HepG2 (cell line): ENCODE results near the gene DENND5A. TPM values are rescaled to one million over a fixed set of nuclear protein-coding genes. Genes with fewer than 3 reads are reported as not detected.

ENCODE experiments used
- AGO2 ChIP-seq: fragments of 200-400 bp; formaldehyde crosslinking; optimal IDR thresholded peaks from 2 replicates; pipeline ENCODE3; 2017; ENCODE audit warnings: mild to moderate bottlenecking, low read depth, low read length, moderate library complexity
- AHR ChIP-seq: IDR thresholded peaks from 2 replicates; pipeline ENCODE4 v1.6.1; 2018; ENCODE audit warnings: missing genetic modification reagents, missing compliant biosample characterization
- BORCS8-MEF2B ChIP-seq: sonication (generic); formaldehyde crosslinking; IDR thresholded peaks from 2 replicates; pipeline ENCODE4 v1.8.0; 2022; ENCODE audit warnings: mild to moderate bottlenecking, missing genetic modification reagents
- DPF2 ChIP-seq: sonication (generic); formaldehyde crosslinking; IDR thresholded peaks from 2 replicates; pipeline ENCODE4 v1.4.0; 2020; ENCODE audit warnings: mild to moderate bottlenecking, low read depth, missing genetic modification reagents, borderline replicate concordance
- E2F5 ChIP-seq: sonication (generic); formaldehyde crosslinking; conservative IDR thresholded peaks from 2 replicates; pipeline ENCODE4 v1.4.0; 2020; ENCODE audit warnings: missing genetic modification reagents
- EEA1 ChIP-seq: sonication (generic); formaldehyde crosslinking; IDR thresholded peaks from 2 replicates; pipeline ENCODE4 v1.5.1; 2020; ENCODE audit warnings: mild to moderate bottlenecking, missing genetic modification reagents, borderline replicate concordance
- EZH2 ChIP-seq: conservative IDR thresholded peaks from 2 replicates; pipeline ENCODE4 v1.6.1; 2012; ENCODE audit warnings: mild to moderate bottlenecking, low read depth, low read length, moderate library complexity
- FOXA1 ChIP-seq, 2 experiments: fragments of 450-650 bp in 1 of 2; sonication (generic) in 1 of 2; formaldehyde crosslinking in 1 of 2; IDR thresholded peaks; 2 replicates each; pipeline versions ENCODE4 v1.4.0 to v1.6.1; 2016 to 2020; ENCODE audit warnings: missing genetic modification reagents in 1 of 2
- HINFP ChIP-seq: sonication (generic); formaldehyde crosslinking; IDR thresholded peaks from 2 replicates; pipeline ENCODE4 v1.4.0; 2020; ENCODE audit warnings: low read depth, mild to moderate bottlenecking, missing genetic modification reagents
- KAT7 ChIP-seq: IDR thresholded peaks from 2 replicates; pipeline ENCODE4 v1.6.1; 2018; ENCODE audit warnings: borderline replicate concordance, missing compliant biosample characterization
- KIAA2018 ChIP-seq: sonication (generic); formaldehyde crosslinking; IDR thresholded peaks from 2 replicates; pipeline ENCODE4 v1.5.0; 2020; ENCODE audit warnings: mild to moderate bottlenecking, missing genetic modification reagents, borderline replicate concordance
- MAF1 ChIP-seq: sonication (generic); formaldehyde crosslinking; IDR thresholded peaks from 2 replicates; pipeline ENCODE4 v1.5.0; 2020; ENCODE audit warnings: missing genetic modification reagents, borderline replicate concordance
- MBNL3 ChIP-seq: fragments of 250-450 bp; sonication (Bioruptor Pico); conservative IDR thresholded peaks from 2 replicates; pipeline ENCODE4 v1.8.0; 2022; ENCODE audit warnings: mild to moderate bottlenecking, inconsistent platforms
- SYNCRIP ChIP-seq: fragments of 200-400 bp; formaldehyde crosslinking; IDR thresholded peaks from 2 replicates; pipeline ENCODE4 v1.6.1; 2018; ENCODE audit warnings: mild to moderate bottlenecking, low read depth, low read length; ENCODE audit not compliant: insufficient read depth
- TEF ChIP-seq: sonication (generic); formaldehyde crosslinking; IDR thresholded peaks from 2 replicates; pipeline ENCODE4 v1.5.0; 2020; ENCODE audit warnings: missing genetic modification reagents
- ZBTB3 ChIP-seq: sonication (generic); formaldehyde crosslinking; IDR thresholded peaks from 2 replicates; pipeline ENCODE4 v1.4.0; 2020; ENCODE audit warnings: low read depth, mild to moderate bottlenecking, moderate library complexity, missing genetic modification reagents, borderline replicate concordance
- ZNF468 ChIP-seq: sonication (generic); formaldehyde crosslinking; IDR thresholded peaks from 2 replicates; pipeline ENCODE4 v1.8.0; 2022; ENCODE audit warnings: mild to moderate bottlenecking, moderate library complexity, missing genetic modification reagents
- polyA plus RNA-seq, 8 experiments: library from polyadenylated mRNA; depleted of rRNA in 3 of 8; stranded (reverse) in 7 of 8; unstranded in 1 of 8; fragments of >200 nt; fragmentation: Illumina TruSeq in 4 of 8; extraction: Trizol in 4 of 8; gene quantifications; 2 replicates each; pipeline versions ENCODE4 v1.2.1 to v1.2.3, GENCODE V29; 2011 to 2016; ENCODE audit warnings: low read depth in 4 of 8, missing spikeins in 1 of 8, mixed read lengths in 1 of 8; ENCODE audit not compliant: insufficient read depth in 1 of 8
- total RNA-seq, 5 experiments: library from RNA; depleted of rRNA; stranded (reverse); fragments of >200 nt; fragmentation: Illumina TruSeq; extraction: Trizol; gene quantifications; 2 replicates each; pipeline ENCODE4 v1.2.3, GENCODE V29; 2016; ENCODE audit warnings: low read depth in 1 of 5

DENND5A gene
- total and polyA plus RNA-seq, 2 of the 13 experiments (the other 11 are each of a cell fraction or from before 2014, with no cell fraction given), result 63.3 to 145 TPM

GRCh38 chr11:9265211-9266131 lies at the start of gene DENND5A (continued):
- TF ChIP-seq KIAA2018 (CRISPR knock-in tag) (no peak), EEA1 (CRISPR knock-in tag) (no peak), BORCS8-MEF2B (CRISPR knock-in tag) (peak; percentile 74; the same call in 1 of the 2 replicates), AHR (CRISPR knock-in tag) (peak; percentile 63; the same call in 1 of the 2 replicates), AGO2 (no peak), EZH2 (no peak), KAT7 (CRISPR knock-in tag) (0 out of 2 replicates have a peak, but pooled peaks have one; percentile 27), HINFP (CRISPR knock-in tag) (no peak), DPF2 (no peak), TEF (CRISPR knock-in tag) (no peak), SYNCRIP (no peak), E2F5 (CRISPR knock-in tag) (no peak), FOXA1 (IDR thresholded peaks at IDR 0.05) (no peak), FOXA1 (CRISPR knock-in tag; IDR thresholded peaks at IDR 0.05) (no peak), MAF1 (CRISPR knock-in tag) (peak; percentile 23; the same call in 1 of the 2 replicates), MBNL3 (CRISPR knock-in tag) (no peak), ZNF468 (CRISPR knock-in tag) (no peak), ZBTB3 (CRISPR knock-in tag) (no peak)
